Esophagus muscularis mucosa (tissue), 4 donors: ENCODE measurements around the gene ELP2. TPM values are rescaled to one million over a fixed set of nuclear protein-coding genes. Genes with fewer than 3 reads are reported as not detected.

Source experiments
- DNase-seq: peaks from one replicate; pipeline ENCODE4 v3.0.0-alpha.2; 2017; ENCODE audit errors: extremely low spot score
- H3K27ac ChIP-seq, 4 donors: fragments of 200-600 bp; sonication (generic); replicated peaks in 1 of 4; 1 replicate in 3 of 4; 2 replicates in 1 of 4; pipeline ENCODE4 v1.5.1; 2016 to 2019; ENCODE audit warnings: mild to moderate bottlenecking in 1 of 4
- H3K27me3 ChIP-seq, 4 donors: fragments of 200-600 bp; sonication (generic); one replicate each; pipeline versions ENCODE4 v1.5.1 to v1.6.0; 2016 to 2019
- H3K36me3 ChIP-seq, 4 donors: fragments of 200-600 bp; sonication (generic); one replicate each; pipeline ENCODE4 v1.5.1; 2016 to 2019
- H3K4me1 ChIP-seq, 4 donors: fragments of 200-600 bp; sonication (generic); one replicate each; pipeline ENCODE4 v1.5.1; 2016 to 2019
- H3K4me3 ChIP-seq, 4 donors: fragments of 200-600 bp; sonication (generic); 1 replicate in 2 of 4; 2 replicates in 2 of 4; pipeline ENCODE4 v1.5.1; 2016 to 2019; ENCODE audit warnings: mild to moderate bottlenecking in 4 of 4, moderate library complexity in 1 of 4
- H3K9me3 ChIP-seq, 4 donors: fragments of 200-600 bp; sonication (generic); 1 replicate in 3 of 4; 2 replicates in 1 of 4; pipeline ENCODE4 v1.5.1; 2016 to 2019
- EP300 ChIP-seq: sonication (generic); formaldehyde crosslinking; IDR thresholded peaks from one replicate; pipeline ENCODE4 v1.6.1; 2017; ENCODE audit warnings: antibody characterized with exemption
- POLR2A ChIP-seq: fragments of 450-650 bp; IDR thresholded peaks from one replicate; pipeline ENCODE4 v1.6.1; 2017; ENCODE audit warnings: antibody characterized with exemption, moderate library complexity, mild to moderate bottlenecking, low read depth
- POLR2AphosphoS5 ChIP-seq, 2 donors: sonication (generic); formaldehyde crosslinking; IDR thresholded peaks; one replicate each; pipeline ENCODE4 v1.6.1; 2017; ENCODE audit warnings: antibody characterized with exemption in 2 of 2
- WGBS: methylation state at CpG from one replicate; pipeline ENCODE4 v1.1.5; 2018; 5-methylcytosine and 5-hydroxymethylcytosine counted together
- intact Hi-C: fragments of 100-400 bp; cut with DNase I; formaldehyde crosslinking; loops from one replicate; pipeline ENCODE4 v1.15.1; 2023
- total RNA-seq, 4 donors: library from RNA; depleted of rRNA; stranded (reverse); fragments of >200 nt; gene quantifications; one replicate each; pipeline versions ENCODE4 v1.1.0 to v1.2.1, GENCODE V29; 2016
- TF ChIP-seq, protein P1 (sequence below), 3 experiments: fragments of 200-600 bp in 2 of 3; fragments of 450-650 bp in 1 of 3; sonication (generic) in 2 of 3; IDR thresholded peaks; one replicate each; pipeline ENCODE4 v1.5.1; 2017 to 2019; ENCODE audit warnings: antibody characterized with exemption in 3 of 3, mild to moderate bottlenecking in 2 of 3, moderate library complexity in 1 of 3

Gene ELP2
- total RNA-seq, 4 donors from 2014 or later, result 43.4 to 63.1 (median 48.2) TPM

DNA sequence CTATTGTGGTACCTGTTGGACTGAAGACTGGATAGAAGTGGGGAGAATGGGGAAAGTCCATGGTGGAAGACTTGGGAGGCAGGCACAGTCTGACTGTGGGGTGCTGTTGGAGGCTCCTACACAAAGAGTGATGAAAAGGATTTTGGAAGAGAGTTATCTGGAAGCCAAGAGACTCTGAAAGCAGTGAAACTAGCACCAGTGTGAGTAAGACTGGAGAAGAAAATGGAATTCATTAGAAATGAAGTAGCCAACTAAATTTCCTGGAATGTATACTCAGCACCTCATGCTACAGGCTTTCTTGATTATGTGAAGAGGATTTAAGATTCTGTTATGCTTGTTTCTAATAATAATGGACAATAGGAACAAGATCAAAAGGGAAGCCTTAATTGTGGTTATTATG, 27.7 kb downstream of the ELP2 start:
- H3K36me3 ChIP-seq, result peaks cover 33 to 97% (median 81%) of the 10 kb centered on the region in 4 donors
- no peak for TF ChIP-seq EP300
- TF ChIP-seq POLR2AphosphoS5 (IDR thresholded peaks at IDR 0.05), result no peak
- TF ChIP-seq, protein P1, sequence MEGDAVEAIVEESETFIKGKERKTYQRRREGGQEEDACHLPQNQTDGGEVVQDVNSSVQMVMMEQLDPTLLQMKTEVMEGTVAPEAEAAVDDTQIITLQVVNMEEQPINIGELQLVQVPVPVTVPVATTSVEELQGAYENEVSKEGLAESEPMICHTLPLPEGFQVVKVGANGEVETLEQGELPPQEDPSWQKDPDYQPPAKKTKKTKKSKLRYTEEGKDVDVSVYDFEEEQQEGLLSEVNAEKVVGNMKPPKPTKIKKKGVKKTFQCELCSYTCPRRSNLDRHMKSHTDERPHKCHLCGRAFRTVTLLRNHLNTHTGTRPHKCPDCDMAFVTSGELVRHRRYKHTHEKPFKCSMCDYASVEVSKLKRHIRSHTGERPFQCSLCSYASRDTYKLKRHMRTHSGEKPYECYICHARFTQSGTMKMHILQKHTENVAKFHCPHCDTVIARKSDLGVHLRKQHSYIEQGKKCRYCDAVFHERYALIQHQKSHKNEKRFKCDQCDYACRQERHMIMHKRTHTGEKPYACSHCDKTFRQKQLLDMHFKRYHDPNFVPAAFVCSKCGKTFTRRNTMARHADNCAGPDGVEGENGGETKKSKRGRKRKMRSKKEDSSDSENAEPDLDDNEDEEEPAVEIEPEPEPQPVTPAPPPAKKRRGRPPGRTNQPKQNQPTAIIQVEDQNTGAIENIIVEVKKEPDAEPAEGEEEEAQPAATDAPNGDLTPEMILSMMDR (IDR thresholded peaks at IDR 0.05), result no peak
- TF ChIP-seq POLR2A, result no peak
- no peaks in the 10 kb centered on the region for H3K9me3 ChIP-seq
- intact Hi-C loops, result no loop called here
- H3K27ac ChIP-seq, result peak overlapping the region; percentile 14 to 74 (median 40)
- DNase-seq, result no peak
- H3K4me3 ChIP-seq, result no peak overlapping the region
- H3K27me3 ChIP-seq, result no peaks in the 10 kb centered on the region
- H3K4me1 ChIP-seq, result peaks cover 0 to 16% (median 9%) of the 10 kb centered on the region in 4 donors

DNA sequence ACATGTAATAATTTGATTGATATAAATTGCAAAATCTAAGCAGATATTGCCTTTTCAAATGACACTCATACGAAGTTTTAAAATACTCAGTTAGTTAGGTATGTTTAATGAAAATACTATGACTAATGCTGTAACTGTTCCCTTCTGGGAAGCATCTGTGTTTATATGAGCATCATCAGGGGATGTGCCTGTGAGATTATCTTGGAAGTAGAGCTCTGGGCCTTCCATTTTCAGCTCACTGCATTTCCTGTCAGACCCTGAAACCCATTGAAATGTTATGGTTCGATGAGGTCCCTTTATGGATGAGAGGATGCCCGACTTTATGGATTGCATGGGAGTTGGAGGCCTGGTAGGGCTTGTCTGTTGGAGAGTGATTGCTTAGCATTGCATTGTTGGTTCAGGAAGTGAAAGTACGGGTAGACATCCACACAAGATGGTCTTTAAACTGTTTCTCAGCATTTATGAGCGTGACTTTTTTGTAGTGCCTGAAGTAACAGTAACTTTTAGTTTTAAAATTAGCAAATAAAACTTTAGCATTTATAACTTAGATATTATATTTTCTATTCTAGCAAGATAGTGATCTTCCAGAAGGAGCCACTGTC, 28.7 kb downstream of the ELP2 start:
- TF ChIP-seq EP300, result no peak
- TF ChIP-seq, protein P1 (IDR thresholded peaks at IDR 0.05), result no peak
- no peak for TF ChIP-seq POLR2A
- TF ChIP-seq POLR2AphosphoS5 (IDR thresholded peaks at IDR 0.05), result no peak
- Histone ChIP-seq H3K27ac (peak overlapping the region; percentile 14 to 74 (median 40)), H3K9me3 (no peaks in the 10 kb centered on the region), H3K27me3 (no peaks in the 10 kb centered on the region), H3K36me3 (peaks cover 33 to 95% (median 76%) of the 10 kb centered on the region in 4 donors), H3K4me3 (no peak overlapping the region), H3K4me1 (peaks cover 0 to 16% (median 9%) of the 10 kb centered on the region in 4 donors)
- intact Hi-C loops, result no loop called here
- DNase-seq, result no peak
- WGBS, result 69% methylated on average over 5 of the region's 5 CpGs

DNA sequence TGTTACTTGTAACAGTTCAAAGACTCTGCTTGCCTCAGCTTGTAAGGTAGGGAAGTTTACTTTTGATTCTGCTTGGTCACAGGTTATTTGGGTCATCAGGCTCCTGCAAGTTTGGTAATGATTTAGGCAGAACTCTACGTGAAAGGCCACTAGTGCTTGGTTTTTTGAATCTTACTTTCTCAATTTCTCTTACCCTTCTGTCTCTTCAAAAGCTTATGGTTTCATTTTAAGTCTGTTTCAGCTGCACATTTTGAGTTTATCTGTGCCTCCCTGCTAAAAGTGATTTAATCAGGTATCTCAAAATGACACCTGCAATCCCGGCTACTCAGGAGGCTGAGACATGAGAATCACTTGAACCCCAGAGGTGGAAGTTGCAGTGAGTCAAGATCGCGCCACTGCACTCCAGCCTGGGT, 31.3 kb downstream of the ELP2 start:
- TF ChIP-seq POLR2A (no peak), POLR2AphosphoS5 (IDR thresholded peaks at IDR 0.05) (no peak), EP300 (no peak)
- TF ChIP-seq, protein P1 (IDR thresholded peaks at IDR 0.05), result no peak
- no peak overlapping the region for H3K27ac ChIP-seq
- intact Hi-C loops, result no loop called here
- H3K4me3 ChIP-seq, result no peak overlapping the region
- peaks cover 26 to 94% (median 74%) of the 10 kb centered on the region in 4 donors for H3K36me3 ChIP-seq
- WGBS, result 94% methylated on average over 4 of the region's 4 CpGs
- no peaks in the 10 kb centered on the region for H3K27me3 ChIP-seq
- DNase-seq, result no peak
- no peaks in the 10 kb centered on the region for H3K9me3 ChIP-seq
- H3K4me1 ChIP-seq, result peaks cover 0 to 16% (median 9%) of the 10 kb centered on the region in 4 donors

DNA sequence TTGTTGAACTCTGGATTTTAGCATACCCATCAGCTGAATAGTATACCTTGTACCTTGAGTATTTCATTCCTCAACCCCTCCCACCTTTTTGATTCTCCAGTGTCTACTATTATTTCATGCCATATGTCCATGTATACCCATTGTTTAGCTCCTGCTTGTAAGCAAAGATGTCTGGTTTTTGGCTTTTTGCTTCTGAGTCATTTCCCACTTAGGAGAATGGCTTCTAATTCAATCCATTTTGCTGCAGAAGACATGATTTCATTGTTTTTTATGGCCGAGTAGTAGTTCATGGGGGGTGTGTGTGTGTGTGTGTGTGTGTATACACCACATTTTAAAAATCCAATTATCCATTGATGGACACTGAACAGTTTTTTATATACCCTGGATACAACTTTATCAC, 33.3 kb downstream of the ELP2 start:
- H3K4me1 ChIP-seq, result peaks cover 0 to 8% (median 5%) of the 10 kb centered on the region in 4 donors
- no peak overlapping the region for H3K4me3 ChIP-seq
- peaks cover 21 to 96% (median 72%) of the 10 kb centered on the region in 4 donors for H3K36me3 ChIP-seq
- intact Hi-C loops, result no loop called here
- no peak overlapping the region for H3K27ac ChIP-seq
- WGBS, result 90% methylated on average over 1 of the region's 1 CpG
- DNase-seq, result no peak
- no peaks in the 10 kb centered on the region for H3K27me3 ChIP-seq
- H3K9me3 ChIP-seq, result no peaks in the 10 kb centered on the region
- no peak for TF ChIP-seq EP300
- TF ChIP-seq, protein P1 (IDR thresholded peaks at IDR 0.05), result no peak
- TF ChIP-seq POLR2A, result no peak
- no peak for TF ChIP-seq POLR2AphosphoS5 (IDR thresholded peaks at IDR 0.05)
